H4 (cell line): ENCODE results near the gene EEF2. TPM values are rescaled to one million over a fixed set of nuclear protein-coding genes. Genes with fewer than 3 reads are reported as not detected.
"Not testable (repeated sequence)": the region's sequence is repeated elsewhere in the genome, so short reads cannot be mapped to it uniquely, and the experiment has no call there.

ENCODE experiments used
- DNase-seq: peaks from one replicate; pipeline ENCODE4 v3.0.0-alpha.2; 2015; ENCODE audit warnings: low spot score
- total RNA-seq: library from RNA; depleted of rRNA; stranded (reverse); fragments of >200 nt; shearing (Covaris generic); gene quantifications from 2 replicates; pipeline ENCODE4 v1.2.3, GENCODE V29; 2014; rRNA removed

The EEF2 gene
- total RNA-seq, 1 experiment from 2014 or later = 588 TPM

GRCh38 chr19:3944018-3944721 lies 41.1 kb downstream of the EEF2 start:
- DNase-seq = no peak

GRCh38 chr19:3942790-3943409 lies 42.4 kb downstream of the EEF2 start:
- no peak for DNase-seq

- DNase-seq = not testable (repeated sequence)
Measured at GRCh38 chr19:3938300-3938950, 46.8 kb downstream of the EEF2 start.

- DNase-seq = no peak
Measured at GRCh38 chr19:3936506-3937442, 48.5 kb downstream of the EEF2 start.

GRCh38 chr19:3932931-3933810 lies 52.1 kb downstream of the EEF2 start, which contains the start of gene NMRK2:
Gene NMRK2 (plus strand): TSS chr19:3933069. CDS start chr19:3933672, 603 bp downstream.
- DNase-seq = no peak

- DNase-seq = no peak
Measured at GRCh38 chr19:3931041-3931440, 54.2 kb downstream of the EEF2 start.

Other genes with a start within 250 kb of the EEF2 start
- 11.4 and 15.8 TPM in 2 replicates for gene APBA3, start 223.8 kb downstream of the EEF2 start, total RNA-seq
- 74.4 and 75.7 TPM in 2 replicates for gene MRPL54, start 222.8 kb downstream of the EEF2 start, total RNA-seq
- gene RAX2, start 213.2 kb downstream of the EEF2 start, total RNA-seq = not detected in 2 replicates
- 0.04 TPM in 1 of 2 replicates, not detected in the other for gene MATK, start 199.1 kb downstream of the EEF2 start, total RNA-seq
- not detected in 2 replicates for gene ZFR2, start 116.4 kb downstream of the EEF2 start, total RNA-seq
- not detected in 2 replicates for gene ATCAY, start 104.8 kb downstream of the EEF2 start, total RNA-seq
- not detected in 2 replicates for gene NMRK2, start 52.4 kb downstream of the EEF2 start, total RNA-seq
- 54.5 and 70.3 TPM in 2 replicates for gene DAPK3, start 14.4 kb downstream of the EEF2 start, total RNA-seq
- gene PIAS4, start 22.3 kb upstream of the EEF2 start, total RNA-seq = 5.7 and 9.9 TPM in 2 replicates
- 2.5 and 5.0 TPM in 2 replicates for gene ZBTB7A, start 81.4 kb upstream of the EEF2 start, total RNA-seq
- 79.8 and 84.3 TPM in 2 replicates for gene MAP2K2, start 138.7 kb upstream of the EEF2 start, total RNA-seq
- not detected in 2 replicates for gene CREB3L3, start 168.2 kb upstream of the EEF2 start, total RNA-seq
- 7.6 and 14.3 TPM in 2 replicates for gene SIRT6, start 197.1 kb upstream of the EEF2 start, total RNA-seq
- 0.12 TPM in 1 of 2 replicates, not detected in the other for gene ANKRD24, start 197.2 kb upstream of the EEF2 start, total RNA-seq
- 0.33 and 1.2 TPM in 2 replicates for gene EBI3, start 244.1 kb upstream of the EEF2 start, total RNA-seq